Upper lobe of left lung (tissue), 6 donors: ENCODE measurements around the gene CCT5. TPM values are rescaled to one million over a fixed set of nuclear protein-coding genes. Genes with fewer than 3 reads are reported as not detected.

Experiments used
- ATAC-seq, 2 donors: fragments of 200-7000 bp; cut with Tn5 transposase; one replicate each; pipeline ENCODE4 v1.9.1; 2022; ENCODE audit warnings: mild to moderate bottlenecking in 2 of 2, moderate library complexity in 2 of 2; ENCODE audit not compliant: low FRiP score in 2 of 2
- DNase-seq, 2 donors: peaks; one replicate each; pipeline ENCODE4 v3.0.0-alpha.2; 2019 to 2020
- H3K27ac ChIP-seq, 4 donors: fragments of 200-600 bp; sonication (generic); one replicate each; pipeline ENCODE4 v1.5.1; 2016 to 2019
- H3K27me3 ChIP-seq, 4 donors: fragments of 200-600 bp; sonication (generic); one replicate each; pipeline ENCODE4 v1.5.1; 2017 to 2019
- H3K36me3 ChIP-seq, 4 donors: fragments of 200-600 bp; sonication (generic); one replicate each; pipeline ENCODE4 v1.5.1; 2016 to 2019
- H3K4me1 ChIP-seq, 4 donors: fragments of 200-600 bp; sonication (generic); one replicate each; pipeline ENCODE4 v1.5.1; 2018 to 2019
- H3K4me3 ChIP-seq, 4 donors: fragments of 200-600 bp; sonication (generic); one replicate each; pipeline ENCODE4 v1.5.1; 2017 to 2019; ENCODE audit warnings: mild to moderate bottlenecking in 2 of 4, moderate library complexity in 1 of 4
- H3K9me3 ChIP-seq, 4 donors: fragments of 200-600 bp; sonication (generic); one replicate each; pipeline ENCODE4 v1.5.1; 2018 to 2019
- CTCF ChIP-seq, 6 experiments: fragments of 450-650 bp in 4 of 6; fragments of 200-600 bp in 2 of 6; sonication (generic) in 2 of 6; IDR thresholded peaks; one replicate each; pipeline ENCODE4 v1.5.1; 2016 to 2019; ENCODE audit warnings: antibody characterized with exemption in 6 of 6
- EP300 ChIP-seq, 4 donors: sonication (generic); formaldehyde crosslinking; IDR thresholded peaks; one replicate each; pipeline ENCODE4 v1.5.1; 2017; ENCODE audit warnings: antibody characterized with exemption in 4 of 4, control low read depth in 2 of 4
- POLR2A ChIP-seq, 4 donors: fragments of 450-650 bp; IDR thresholded peaks; one replicate each; pipeline ENCODE4 v1.5.1; 2016 to 2017; ENCODE audit warnings: antibody characterized with exemption in 4 of 4, mild to moderate bottlenecking in 2 of 4
- POLR2AphosphoS5 ChIP-seq, 2 donors: sonication (generic); formaldehyde crosslinking; IDR thresholded peaks; one replicate each; pipeline ENCODE4 v1.5.1; 2017; ENCODE audit warnings: antibody characterized with exemption in 2 of 2
- WGBS, 2 donors: methylation state at CpG; one replicate each; pipeline ENCODE4 v1.1.5; 2017 to 2018; 5-methylcytosine and 5-hydroxymethylcytosine counted together
- total RNA-seq, 6 donors: library from RNA; depleted of rRNA in 4 of 6; stranded (reverse); fragments of >200 nt in 4 of 6; gene quantifications; one replicate each; pipeline versions ENCODE4 v1.1.0 to v1.2.1, GENCODE V29; 2016 to 2021
- donor health status: DM: no; HTN: no; CAD: no; lungs with moderate emphysema.
- donor health status: DM: no; HTN: yes; CAD: no; lungs with severe emphysema.

CCT5 gene
- total RNA-seq, 6 donors from 2014 or later = 33.5 to 191 (median 103) TPM

DNA sequence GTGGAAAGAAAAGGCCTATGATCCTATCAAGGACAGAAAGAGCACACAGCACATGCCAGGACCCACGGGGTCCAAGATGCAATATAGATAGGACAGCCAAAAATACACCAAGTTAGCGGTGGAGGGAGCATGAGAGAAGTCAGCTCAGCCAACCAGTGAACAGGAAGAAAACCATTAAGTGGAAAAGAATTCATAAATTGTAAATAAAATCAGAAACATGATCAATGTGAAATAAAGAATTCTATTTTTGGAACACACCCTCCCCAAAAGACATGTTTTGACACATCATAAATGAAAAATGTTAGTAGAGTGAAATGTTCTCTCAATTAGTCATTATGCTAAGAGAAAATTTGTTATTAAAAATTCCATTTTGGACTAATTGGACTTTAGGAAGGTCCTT, 36.0 kb upstream of the CCT5 start:
- Histone ChIP-seq H3K36me3 (no peaks in the 10 kb centered on the region), H3K4me3 (no peak overlapping the region), H3K4me1 (no peaks in the 10 kb centered on the region), H3K27ac (no peak overlapping the region), H3K9me3 (no peaks in the 10 kb centered on the region), H3K27me3 (no peaks in the 10 kb centered on the region)
- ATAC-seq (no peak), DNase-seq (no peak)
- 75 to 82% methylated on average over 2 of the region's 2 CpGs for WGBS, 2 donors
- TF ChIP-seq EP300 (IDR thresholded peaks at IDR 0.05) = no peak
- TF ChIP-seq CTCF (IDR thresholded peaks at IDR 0.05) = no peak
- TF ChIP-seq POLR2A (IDR thresholded peaks at IDR 0.05) = no peak
- TF ChIP-seq POLR2AphosphoS5 (IDR thresholded peaks at IDR 0.05) = no peak

DNA sequence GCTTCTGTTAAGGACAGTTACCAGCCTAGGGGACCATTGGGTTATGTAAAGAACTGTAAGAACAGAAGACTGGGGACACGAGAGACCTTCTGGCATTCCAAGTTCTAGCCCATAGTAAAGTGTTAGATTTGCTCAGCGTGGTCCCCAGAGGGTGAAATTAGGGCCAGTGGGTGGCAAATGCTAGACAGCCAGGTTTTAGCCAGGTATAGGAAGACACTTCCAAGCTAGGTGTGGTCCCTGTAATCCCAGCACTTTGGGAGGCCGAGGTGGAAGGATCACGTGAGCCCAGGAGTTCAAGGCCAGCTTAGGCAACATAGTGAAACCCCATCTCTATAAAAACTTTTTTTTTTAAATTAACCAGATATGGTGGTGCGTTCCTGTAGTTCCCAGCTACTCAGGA, 34.7 kb upstream of the CCT5 start:
- Histone ChIP-seq H3K27ac (no peak overlapping the region), H3K36me3 (no peaks in the 10 kb centered on the region), H3K27me3 (no peaks in the 10 kb centered on the region), H3K9me3 (no peaks in the 10 kb centered on the region), H3K4me1 (no peaks in the 10 kb centered on the region), H3K4me3 (no peak overlapping the region)
- no peak for ATAC-seq
- no peak for DNase-seq
- TF ChIP-seq CTCF (IDR thresholded peaks at IDR 0.05) = no peak
- no peak for TF ChIP-seq EP300 (IDR thresholded peaks at IDR 0.05)
- TF ChIP-seq POLR2AphosphoS5 (IDR thresholded peaks at IDR 0.05) = no peak
- TF ChIP-seq POLR2A (IDR thresholded peaks at IDR 0.05) = no peak
- 82 to 87% methylated on average over 5 of the region's 5 CpGs for WGBS, 2 donors

DNA sequence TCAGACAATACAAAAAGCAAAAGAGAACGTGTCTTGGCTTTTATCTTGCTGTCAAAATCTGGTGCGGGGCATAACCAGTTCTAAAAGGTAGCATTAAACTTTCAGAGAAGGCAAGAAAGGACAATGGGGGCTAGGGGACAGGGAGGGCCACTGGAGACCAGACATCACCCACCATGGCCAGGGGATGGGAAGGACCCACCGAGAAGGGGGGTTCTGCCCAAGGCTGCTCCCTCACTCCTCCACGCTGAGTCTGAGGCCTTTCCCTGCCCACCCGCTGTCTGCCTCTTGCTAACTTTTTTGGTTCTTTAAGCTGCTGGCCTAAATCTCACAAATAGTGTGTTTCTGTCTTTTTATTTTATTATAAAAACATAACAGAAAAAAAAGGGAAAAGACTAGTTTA, 34.0 kb upstream of the CCT5 start:
- ATAC-seq = no peak
- Histone ChIP-seq H3K4me1 (no peaks in the 10 kb centered on the region), H3K9me3 (no peaks in the 10 kb centered on the region), H3K4me3 (no peak overlapping the region), H3K36me3 (no peaks in the 10 kb centered on the region), H3K27me3 (no peaks in the 10 kb centered on the region), H3K27ac (no peak overlapping the region)
- no peak for DNase-seq
- TF ChIP-seq POLR2AphosphoS5 (IDR thresholded peaks at IDR 0.05) = no peak
- no peak for TF ChIP-seq POLR2A (IDR thresholded peaks at IDR 0.05)
- TF ChIP-seq CTCF (IDR thresholded peaks at IDR 0.05) = no peak
- no peak for TF ChIP-seq EP300 (IDR thresholded peaks at IDR 0.05)
- 82 to 92% methylated on average over 5 of the region's 5 CpGs for WGBS, 2 donors

- no peaks in the 10 kb centered on the region for H3K4me1 ChIP-seq
- no peaks in the 10 kb centered on the region for H3K36me3 ChIP-seq
- DNase-seq (no peak), ATAC-seq (no peak)
- no peak overlapping the region for H3K27ac ChIP-seq
- no peaks in the 10 kb centered on the region for H3K27me3 ChIP-seq
- H3K9me3 ChIP-seq = no peaks in the 10 kb centered on the region
- WGBS, 2 donors = 86 to 89% methylated on average over 8 of the region's 8 CpGs
- H3K4me3 ChIP-seq = no peak overlapping the region
- TF ChIP-seq POLR2AphosphoS5 (IDR thresholded peaks at IDR 0.05) = no peak
- TF ChIP-seq EP300 (IDR thresholded peaks at IDR 0.05) = no peak
- no peak for TF ChIP-seq POLR2A (IDR thresholded peaks at IDR 0.05)
- no peak for TF ChIP-seq CTCF (IDR thresholded peaks at IDR 0.05)
Measured at GRCh38 chr5:10218658-10219057, 31.4 kb upstream of the CCT5 start.

- DNase-seq = no peak
- H3K4me3 ChIP-seq = no peak overlapping the region
- H3K27ac ChIP-seq = no peak overlapping the region
- no peaks in the 10 kb centered on the region for H3K27me3 ChIP-seq
- ATAC-seq = no peak
- H3K9me3 ChIP-seq = no peaks in the 10 kb centered on the region
- no peaks in the 10 kb centered on the region for H3K4me1 ChIP-seq
- TF ChIP-seq EP300 (IDR thresholded peaks at IDR 0.05) (no peak), POLR2AphosphoS5 (IDR thresholded peaks at IDR 0.05) (no peak), POLR2A (IDR thresholded peaks at IDR 0.05) (no peak), CTCF (IDR thresholded peaks at IDR 0.05) (no peak)
- no peaks in the 10 kb centered on the region for H3K36me3 ChIP-seq
- 90 to 91% methylated on average over 4 of the region's 4 CpGs for WGBS, 2 donors
Measured at GRCh38 chr5:10219068-10219467, 31.0 kb upstream of the CCT5 start.
